ENCODE data around the gene TOP1. TPM values are rescaled to one million over a fixed set of nuclear protein-coding genes. Genes with fewer than 3 reads are reported as not detected.

TOP1 gene
- total RNA-seq, 4 donors from 2014 or later: 20.2 to 28.5 (median 23.0) TPM

GRCh38 chr20:41159547-41159946 lies 130.9 kb downstream of the TOP1 start:
- intact Hi-C loops (cut with DNase I): no loop called here
- no peak for DNase-seq (ENCODE audit: extremely low spot score)

GRCh38 chr20:41160686-41161085 lies 132.1 kb downstream of the TOP1 start:
- peaks cover 41 to 63% (median 58%) of the 10 kb centered on the region in 4 donors for H3K36me3 ChIP-seq
- H3K27me3 ChIP-seq: no peaks in the 10 kb centered on the region
- no peak overlapping the region for H3K4me3 ChIP-seq
- H3K9me3 ChIP-seq: no peaks in the 10 kb centered on the region
- intact Hi-C loops (cut with DNase I): no loop called here
- no peak for TF ChIP-seq EP300 (IDR thresholded peaks at IDR 0.05)
- TF ChIP-seq CTCF (IDR thresholded peaks at IDR 0.05): no peak
- TF ChIP-seq POLR2AphosphoS5 (IDR thresholded peaks at IDR 0.05): no peak
- no peak for TF ChIP-seq POLR2A (IDR thresholded peaks at IDR 0.05; ENCODE audit: low read depth)
- H3K27ac ChIP-seq (replicated peaks in 1 of 4): no peak overlapping the region
- 98% methylated on average over 2 of the region's 2 CpGs for WGBS
- H3K4me1 ChIP-seq: peaks cover 47 to 58% (median 51%) of the 10 kb centered on the region in 4 donors
- no peak for DNase-seq (ENCODE audit: extremely low spot score)

More at GRCh38 chr20:41159547-41159946, 130.9 kb downstream of the TOP1 start:
- Histone ChIP-seq H3K36me3 (peaks cover 30 to 51% (median 47%) of the 10 kb centered on the region in 4 donors), H3K4me3 (no peak overlapping the region), H3K4me1 (peaks cover 59 to 69% (median 63%) of the 10 kb centered on the region in 4 donors), H3K27ac (replicated peaks in 1 of 4) (no peak overlapping the region), H3K9me3 (no peaks in the 10 kb centered on the region), H3K27me3 (no peaks in the 10 kb centered on the region)
- 92% methylated on average over 10 of the region's 10 CpGs for WGBS
- TF ChIP-seq POLR2AphosphoS5 (IDR thresholded peaks at IDR 0.05): no peak
- no peak for TF ChIP-seq POLR2A (IDR thresholded peaks at IDR 0.05; ENCODE audit: low read depth)
- no peak for TF ChIP-seq EP300 (IDR thresholded peaks at IDR 0.05)
- TF ChIP-seq CTCF (IDR thresholded peaks at IDR 0.05): no peak

GRCh38 chr20:41161886-41162285 lies 133.3 kb downstream of the TOP1 start:
- H3K36me3 ChIP-seq: peaks cover 53 to 75% (median 70%) of the 10 kb centered on the region in 4 donors
- WGBS: 31% methylated on average over 1 of the region's 1 CpG
- intact Hi-C loops (cut with DNase I): no loop called here
- no peak for TF ChIP-seq EP300 (IDR thresholded peaks at IDR 0.05)
- peak overlapping the region in 3 of 4 donors; percentile 13 to 16 (median 13) for H3K27ac ChIP-seq (replicated peaks in 1 of 4)
- H3K27me3 ChIP-seq: no peaks in the 10 kb centered on the region
- no peak for DNase-seq (ENCODE audit: extremely low spot score)
- no peak overlapping the region for H3K4me3 ChIP-seq
- no peaks in the 10 kb centered on the region for H3K9me3 ChIP-seq
- peaks cover 35 to 46% (median 39%) of the 10 kb centered on the region in 4 donors for H3K4me1 ChIP-seq

- intact Hi-C loops (cut with DNase I): no loop called here
- Histone ChIP-seq H3K9me3 (no peaks in the 10 kb centered on the region), H3K4me3 (no peak overlapping the region), H3K4me1 (peaks cover 30 to 41% (median 35%) of the 10 kb centered on the region in 4 donors), H3K27me3 (no peaks in the 10 kb centered on the region), H3K36me3 (peaks cover 58 to 80% (median 75%) of the 10 kb centered on the region in 4 donors), H3K27ac (replicated peaks in 1 of 4) (peak overlapping the region in 2 of 4 donors; percentile 13 to 45)
- TF ChIP-seq POLR2AphosphoS5 (IDR thresholded peaks at IDR 0.05) (no peak), CTCF (IDR thresholded peaks at IDR 0.05) (no peak), EP300 (IDR thresholded peaks at IDR 0.05) (no peak), POLR2A (IDR thresholded peaks at IDR 0.05; ENCODE audit: low read depth) (no peak)
- no peak for DNase-seq (ENCODE audit: extremely low spot score)
- 97% methylated on average over 5 of the region's 11 CpGs for WGBS
These were observed 133.8 kb downstream of the TOP1 start for GRCh38 chr20:41162396-41162795.

GRCh38 chr20:41163821-41164220 lies 135.2 kb downstream of the TOP1 start:
- H3K4me3 ChIP-seq: no peak overlapping the region
- no peaks in the 10 kb centered on the region for H3K9me3 ChIP-seq
- intact Hi-C loops (cut with DNase I): no loop called here
- TF ChIP-seq CTCF (IDR thresholded peaks at IDR 0.05): no peak
- no peak for TF ChIP-seq EP300 (IDR thresholded peaks at IDR 0.05)
- no peak for TF ChIP-seq POLR2AphosphoS5 (IDR thresholded peaks at IDR 0.05)
- TF ChIP-seq POLR2A (IDR thresholded peaks at IDR 0.05; ENCODE audit: low read depth): no peak
- peaks cover 16 to 26% (median 21%) of the 10 kb centered on the region in 4 donors for H3K4me1 ChIP-seq
- no peaks in the 10 kb centered on the region for H3K27me3 ChIP-seq
- H3K27ac ChIP-seq (replicated peaks in 1 of 4): no peak overlapping the region
- peaks cover 70 to 94% (median 89%) of the 10 kb centered on the region in 4 donors for H3K36me3 ChIP-seq
- no peak for DNase-seq (ENCODE audit: extremely low spot score)
- 97% methylated on average over 5 of the region's 11 CpGs for WGBS
